Suppressor macrophage treated with lipopolysaccharide for 4 hours (primary cell): ENCODE results near the gene ADSS2.
"Not testable (repeated sequence)": the region's sequence is repeated elsewhere in the genome, so short reads cannot be mapped to it uniquely, and the experiment has no call there.

ENCODE experiments used
- DNase-seq: peaks from one replicate; pipeline ENCODE4 v3.0.0-alpha.2; 2020

Gene ADSS2

GRCh38 chr1:244394826-244395765, 56.6 kb downstream of the ADSS2 start:
- no peak for DNase-seq

GRCh38 chr1:244394346-244394745, 57.4 kb downstream of the ADSS2 start:
- DNase-seq: no peak

GRCh38 chr1:244393604-244394176, 58.0 kb downstream of the ADSS2 start:
- no peak for DNase-seq

DNA sequence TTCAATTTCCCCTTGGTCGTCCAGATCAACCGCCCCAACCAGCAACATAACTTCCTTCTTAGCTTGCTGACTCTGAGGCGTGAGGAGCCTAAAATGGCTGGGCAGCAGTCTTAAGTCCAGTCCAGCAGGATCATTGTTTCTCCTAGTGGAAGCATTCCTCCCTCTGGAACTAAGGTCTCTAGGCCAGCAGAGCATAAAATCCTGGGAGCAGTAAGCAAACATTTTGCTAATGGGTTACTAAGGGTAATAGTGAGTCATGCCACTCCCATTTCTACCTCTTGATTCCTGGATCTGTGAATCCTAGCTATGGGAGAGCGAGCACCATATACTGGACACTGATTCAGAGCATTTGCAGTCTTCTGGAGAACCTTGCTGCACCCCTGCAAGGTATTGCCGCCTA, 59.9 kb downstream of the ADSS2 start:
- no peak for DNase-seq

GRCh38 chr1:244388961-244389360, 62.7 kb downstream of the ADSS2 start:
- no peak for DNase-seq

DNA sequence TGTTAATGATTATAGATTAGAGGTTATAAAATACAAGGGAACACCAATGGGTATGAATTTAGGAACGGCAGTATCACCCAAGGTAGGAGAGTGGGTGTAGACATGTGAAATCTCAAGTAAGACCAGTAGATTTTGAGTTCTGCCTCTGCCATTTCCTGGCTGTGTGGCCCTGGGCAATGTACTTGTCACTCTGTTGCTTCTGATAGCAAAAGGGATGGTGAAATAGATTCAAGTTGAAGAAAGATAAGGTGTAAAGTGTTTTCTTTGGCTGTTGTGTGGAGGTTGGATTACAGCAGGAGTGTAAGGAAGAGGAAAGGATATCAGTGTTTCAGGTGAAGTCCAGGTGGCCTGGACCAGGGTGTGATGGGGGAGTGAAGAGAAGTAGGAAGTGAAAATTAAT, 64.3 kb downstream of the ADSS2 start:
- DNase-seq: no peak

DNA sequence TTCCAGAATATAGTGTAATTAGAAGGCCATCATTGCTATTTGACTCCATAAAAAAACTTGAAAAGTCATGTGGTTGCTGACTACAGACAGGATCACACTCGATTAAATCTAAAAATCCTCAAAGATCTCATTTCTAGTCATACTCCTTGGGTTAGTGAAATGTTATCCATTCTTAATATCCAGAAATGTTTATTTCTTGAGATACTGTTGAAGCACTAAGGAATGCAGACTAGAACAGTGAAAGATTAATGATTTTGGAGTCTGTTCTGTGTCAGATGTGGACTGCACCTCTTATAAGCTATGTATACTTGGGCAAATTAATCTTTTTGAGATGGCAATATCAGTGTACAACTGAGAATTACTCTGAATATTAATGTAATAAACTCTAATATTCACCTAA, 65.1 kb downstream of the ADSS2 start:
- DNase-seq: no peak

- no peak for DNase-seq
Measured at GRCh38 chr1:244384066-244384465, 67.6 kb downstream of the ADSS2 start.

- DNase-seq: no peak
Measured at GRCh38 chr1:244383278-244383884, 68.3 kb downstream of the ADSS2 start.

DNA sequence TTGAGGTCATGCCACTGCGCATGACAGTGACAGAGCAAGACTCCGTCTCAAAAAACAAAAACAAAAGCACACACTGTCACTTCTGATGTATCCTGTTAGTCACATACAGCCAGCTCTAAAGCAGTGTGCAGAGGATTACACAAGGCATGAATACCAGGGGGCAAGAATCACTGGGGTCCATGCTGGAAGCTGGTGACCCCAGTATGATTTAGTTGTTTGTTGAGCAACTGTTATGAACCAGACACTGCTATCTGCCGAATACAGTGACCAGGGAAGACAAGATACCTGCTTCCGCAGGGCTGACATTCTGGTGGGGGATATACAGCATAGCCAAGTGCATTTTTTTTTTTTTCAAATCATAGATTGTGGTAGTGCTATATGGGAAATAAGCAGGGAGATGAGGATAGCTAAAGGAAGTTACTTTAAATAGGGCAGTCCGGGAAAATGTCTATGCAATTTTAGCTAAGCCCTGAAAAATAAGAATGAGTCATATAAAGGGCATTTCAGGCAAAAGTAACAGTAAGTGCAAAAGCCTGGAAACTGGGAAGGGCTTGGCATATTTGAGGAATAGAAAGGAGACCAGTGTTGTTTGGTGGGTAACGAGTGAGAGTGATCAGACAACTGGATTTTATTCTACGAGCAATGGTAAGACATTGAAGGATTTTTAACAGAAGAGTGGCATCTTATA, 69.7 kb downstream of the ADSS2 start:
- DNase-seq: peak; percentile 68

DNA sequence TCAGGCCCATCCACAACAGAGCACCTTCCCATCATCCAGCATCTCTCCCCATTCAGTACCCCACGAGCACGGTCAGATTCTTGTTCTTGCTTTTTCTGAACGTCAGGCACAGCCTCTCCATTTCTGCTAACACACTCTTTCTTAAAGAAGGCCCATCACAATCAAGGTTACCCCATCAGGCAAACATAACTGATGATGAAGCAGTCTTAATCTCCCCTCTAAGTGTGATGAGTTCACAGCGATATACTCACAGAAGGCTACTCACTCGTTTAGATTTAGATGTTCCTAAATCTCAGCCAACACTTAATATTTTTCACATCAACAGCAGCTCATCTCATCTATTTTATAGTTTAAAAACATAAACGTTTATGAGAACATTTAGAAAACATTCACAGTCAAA, 75.6 kb downstream of the ADSS2 start:
- no peak for DNase-seq

DNA sequence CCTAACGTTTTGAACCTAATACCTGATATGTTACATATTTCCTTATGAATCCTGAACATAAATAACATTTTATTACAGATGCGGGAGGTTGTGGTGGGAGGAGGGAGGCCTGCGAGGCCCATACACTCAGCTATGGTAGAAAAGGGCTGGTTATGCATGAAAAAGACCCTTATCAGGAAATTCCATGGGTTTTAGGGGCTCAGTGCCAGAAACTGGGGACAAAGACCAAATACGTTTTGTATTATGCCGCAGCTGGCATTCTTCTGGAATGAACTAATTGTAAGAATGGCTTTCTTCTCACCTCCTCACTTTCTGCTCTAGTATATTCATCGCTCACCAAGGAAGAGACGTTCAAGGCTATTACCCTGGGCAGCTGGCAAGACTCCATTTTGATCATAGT, 76.7 kb downstream of the ADSS2 start:
- DNase-seq: no peak

- DNase-seq: not testable (repeated sequence)
Measured at GRCh38 chr1:244374484-244374883, 77.2 kb downstream of the ADSS2 start.

GRCh38 chr1:244371242-244372141, 80.2 kb downstream of the ADSS2 start:
- peak; percentile 28 for DNase-seq

DNA sequence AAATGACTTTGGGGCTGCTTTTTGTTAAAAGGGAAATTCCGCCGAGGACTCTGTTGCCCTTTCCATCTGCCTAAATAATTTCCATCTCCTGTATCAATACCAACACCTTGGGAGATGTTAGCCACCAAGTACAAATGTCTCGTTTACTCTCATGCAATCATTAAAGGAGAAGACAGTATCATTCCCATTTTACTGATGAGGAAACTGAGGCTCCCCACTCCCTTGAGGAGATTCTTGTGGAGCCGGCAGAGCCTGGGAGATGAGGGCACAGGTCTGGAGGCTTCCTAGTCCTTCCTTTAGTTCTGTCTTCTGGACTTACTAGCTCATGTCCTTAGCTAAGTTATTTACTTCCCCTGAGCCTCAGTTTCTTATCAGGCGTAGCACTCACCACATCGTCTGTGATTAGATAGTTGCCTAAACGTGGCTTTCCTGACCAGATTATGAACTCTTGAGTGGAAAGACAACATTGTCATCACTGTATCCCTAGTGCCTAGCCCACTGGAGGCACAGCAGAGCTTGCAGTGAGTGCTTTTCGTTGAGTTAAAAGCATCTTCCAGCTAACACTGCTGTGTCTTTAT, 81.6 kb downstream of the ADSS2 start:
- no peak for DNase-seq

DNA sequence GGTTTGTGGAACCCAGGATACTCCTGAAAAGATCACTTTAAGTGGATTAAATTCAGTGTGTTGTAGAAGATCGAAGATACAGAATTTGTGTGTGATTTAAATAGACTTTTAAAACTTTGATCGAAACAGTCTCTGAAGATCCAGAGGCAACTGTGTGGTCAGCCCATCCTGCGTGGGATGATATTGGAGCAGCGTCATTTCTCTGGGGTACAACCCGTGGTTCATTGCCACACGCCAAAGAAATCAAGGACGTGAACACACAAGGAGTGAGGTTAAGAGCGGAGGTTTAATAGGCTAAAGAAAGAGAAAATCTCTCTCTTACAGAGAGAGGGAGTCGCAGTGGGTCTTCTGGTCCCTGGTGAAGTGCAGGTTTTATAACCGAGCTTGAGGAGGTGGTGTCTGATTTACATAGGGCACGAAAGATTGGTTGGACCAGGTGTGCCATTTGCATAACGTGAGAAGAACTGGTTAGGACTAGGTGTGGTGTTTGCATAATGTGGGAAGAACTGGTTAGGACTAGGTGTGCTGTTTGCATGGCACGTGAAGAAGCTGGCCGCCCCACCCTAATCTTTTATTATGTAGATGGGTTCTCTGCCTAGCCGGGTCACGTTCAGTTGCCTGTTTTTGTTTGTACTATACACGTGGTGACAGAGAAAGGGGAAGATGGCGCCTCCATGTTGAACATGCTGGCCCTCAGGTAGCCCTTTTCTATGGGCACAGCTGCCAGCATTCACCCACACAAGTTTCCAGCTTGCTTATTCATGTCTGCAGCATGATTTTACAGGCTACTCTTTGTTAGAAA, 82.3 kb downstream of the ADSS2 start:
- no peak for DNase-seq

- DNase-seq: no peak
Measured at GRCh38 chr1:244368279-244368678, 83.4 kb downstream of the ADSS2 start.

DNA sequence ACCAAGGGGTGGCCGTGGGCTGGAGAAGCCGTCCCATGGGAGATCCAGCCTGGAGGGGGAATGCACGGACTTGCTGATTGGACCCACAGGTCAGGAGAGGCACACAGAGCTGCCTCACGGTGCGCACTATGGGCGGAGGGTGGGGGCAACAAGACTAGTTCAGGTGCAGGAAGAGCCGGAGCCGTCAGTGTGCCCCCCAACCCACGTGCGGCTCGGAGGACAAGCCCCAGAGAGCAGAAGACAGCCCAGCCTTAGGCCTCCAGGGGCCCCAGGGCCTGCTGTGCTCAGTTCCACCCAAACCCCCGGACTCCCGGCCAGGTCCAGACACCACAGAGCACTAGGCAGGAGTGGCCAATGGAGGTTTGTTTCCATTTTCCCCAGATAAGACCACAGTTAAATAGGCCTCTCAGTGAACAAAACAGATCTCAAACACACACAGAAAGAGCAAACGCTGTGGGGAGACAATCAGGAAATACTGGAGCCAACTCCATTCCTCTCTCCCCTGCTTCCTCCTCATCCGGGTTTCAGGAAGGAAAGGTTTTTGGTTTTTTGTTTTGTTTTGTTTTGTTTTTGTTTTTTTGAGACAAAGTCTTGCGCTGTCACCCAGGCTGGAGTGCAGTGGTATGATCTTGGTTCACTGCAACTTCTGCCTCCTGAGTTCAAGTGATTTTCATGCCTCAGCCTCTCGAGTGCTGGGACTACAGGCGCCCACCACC, 84.2 kb downstream of the ADSS2 start:
- DNase-seq: no peak

DNA sequence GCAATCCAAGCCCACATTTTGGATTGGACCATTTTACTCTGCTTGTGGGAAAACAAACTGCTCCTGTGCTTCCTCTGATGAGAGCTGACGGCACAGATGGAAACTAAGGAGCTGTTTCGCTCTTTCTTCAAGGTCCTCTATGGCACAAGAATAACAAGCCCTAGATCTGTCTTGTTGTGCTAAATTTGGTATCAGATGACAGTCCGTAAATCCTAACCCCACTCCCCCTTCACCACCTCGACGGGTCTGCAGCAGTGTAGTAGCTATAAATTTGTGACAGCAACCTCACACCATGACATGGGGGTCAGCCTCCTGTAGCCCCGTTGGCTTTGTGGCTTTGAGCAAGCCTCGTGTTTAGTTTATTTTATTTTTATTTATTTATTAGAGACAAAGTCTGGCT, 85.9 kb downstream of the ADSS2 start:
- no peak for DNase-seq

DNA sequence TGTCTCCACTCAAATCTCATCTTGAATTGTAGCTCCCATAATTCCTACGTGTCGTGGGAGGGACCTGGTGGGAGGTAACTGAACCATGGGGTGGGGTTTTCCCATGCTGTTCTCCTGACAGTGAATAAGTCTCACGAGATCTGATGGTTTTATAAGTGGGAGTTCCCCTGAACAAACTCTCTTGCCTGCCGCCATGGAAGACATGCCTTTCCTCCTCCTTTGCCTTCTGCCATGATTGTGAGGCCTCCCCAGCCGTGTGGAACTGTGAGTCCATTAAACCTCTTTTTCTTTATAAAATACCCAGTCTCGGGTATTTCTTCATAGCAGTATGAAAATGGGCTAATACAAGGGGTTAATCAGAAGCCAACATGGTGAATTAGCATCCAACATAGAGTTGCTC, 86.4 kb downstream of the ADSS2 start:
- not testable (repeated sequence) for DNase-seq
